ENCODE measurements around the gene LNPEP. TPM values are rescaled to one million over a fixed set of nuclear protein-coding genes. Genes with fewer than 3 reads are reported as not detected.
A peak's percentile ranks its signal among the peaks of the same experiment; 100 is the strongest.

Gene LNPEP
- total RNA-seq, 2 donors from 2014 or later, result 60.4 to 64.7 TPM

GRCh38 chr5:96942078-96942477, 6.2 kb downstream of the LNPEP start:
- Mint-ChIP-seq H3K9me3 (peaks cover 0 to 5% of the 10 kb centered on the region in 2 donors), H3K27ac (peak overlapping the region in 1 of 2 donors; percentile 15), H3K36me3 (peaks cover 6 to 31% of the 10 kb centered on the region in 2 donors)
- peak; percentile 32 to 47 for ATAC-seq
- DNase-seq (ENCODE audit: low spot score in 2 of 2), result no peak

- ATAC-seq (no peak), DNase-seq (ENCODE audit: low spot score in 2 of 2) (no peak)
- peaks cover 0 to 5% of the 10 kb centered on the region in 2 donors for H3K9me3 Mint-ChIP-seq
- H3K36me3 Mint-ChIP-seq, result peaks cover 6 to 31% of the 10 kb centered on the region in 2 donors
- H3K27ac Mint-ChIP-seq, result no peak overlapping the region
Measured at GRCh38 chr5:96942911-96943310, 7.0 kb downstream of the LNPEP start.

- ATAC-seq (no peak), DNase-seq (ENCODE audit: low spot score in 2 of 2) (no peak)
- Mint-ChIP-seq H3K27ac (no peak overlapping the region), H3K9me3 (peaks cover 0 to 5% of the 10 kb centered on the region in 2 donors), H3K36me3 (peaks cover 6 to 36% of the 10 kb centered on the region in 2 donors)
Measured at GRCh38 chr5:96943799-96944198, 7.9 kb downstream of the LNPEP start.

GRCh38 chr5:96945144-96945897, 9.4 kb downstream of the LNPEP start:
- DNase-seq (ENCODE audit: low spot score in 2 of 2), result no peak
- no peak for ATAC-seq
- peaks cover 6 to 50% of the 10 kb centered on the region in 2 donors for H3K36me3 Mint-ChIP-seq
- H3K9me3 Mint-ChIP-seq, result peaks cover 0 to 19% of the 10 kb centered on the region in 2 donors
- no peak overlapping the region for H3K27ac Mint-ChIP-seq

GRCh38 chr5:96946381-96946780, 10.5 kb downstream of the LNPEP start:
- no peak for ATAC-seq
- Mint-ChIP-seq H3K27ac (no peak overlapping the region), H3K36me3 (peaks cover 5 to 50% of the 10 kb centered on the region in 2 donors), H3K9me3 (peaks cover 0 to 19% of the 10 kb centered on the region in 2 donors)
- no peak for DNase-seq (ENCODE audit: low spot score in 2 of 2)

- peak overlapping the region in 1 of 2 donors; percentile 52 for H3K27ac Mint-ChIP-seq
- peaks cover 0 to 14% of the 10 kb centered on the region in 2 donors for H3K9me3 Mint-ChIP-seq
- no peak for DNase-seq (ENCODE audit: low spot score in 2 of 2)
- H3K36me3 Mint-ChIP-seq, result peaks cover 4 to 46% of the 10 kb centered on the region in 2 donors
- ATAC-seq, result no peak
Measured at GRCh38 chr5:96952118-96952750, 16.4 kb downstream of the LNPEP start.

GRCh38 chr5:96952974-96953730, 17.3 kb downstream of the LNPEP start:
- no peak for DNase-seq (ENCODE audit: low spot score in 2 of 2)
- ATAC-seq, result no peak
- H3K27ac Mint-ChIP-seq, result peak overlapping the region; percentile 52 to 56
- peaks cover 0 to 14% of the 10 kb centered on the region in 2 donors for H3K9me3 Mint-ChIP-seq
- peaks cover 5 to 43% of the 10 kb centered on the region in 2 donors for H3K36me3 Mint-ChIP-seq

- Mint-ChIP-seq H3K9me3 (no peaks in the 10 kb centered on the region), H3K27ac (peak overlapping the region; percentile 75), H3K36me3 (peaks cover 5 to 22% of the 10 kb centered on the region in 2 donors)
- no peak for DNase-seq (ENCODE audit: low spot score in 2 of 2)
- ATAC-seq, result peak; percentile 95
Measured at GRCh38 chr5:96957254-96958049, 21.6 kb downstream of the LNPEP start.

- Mint-ChIP-seq H3K36me3 (peaks cover 5 to 27% of the 10 kb centered on the region in 2 donors), H3K27ac (peak overlapping the region in 1 of 2 donors; percentile 80), H3K9me3 (no peaks in the 10 kb centered on the region)
- no peak for DNase-seq (ENCODE audit: low spot score in 2 of 2)
- ATAC-seq, result no peak
Measured at GRCh38 chr5:96958977-96959376, 23.1 kb downstream of the LNPEP start.

GRCh38 chr5:96961053-96961452, 25.2 kb downstream of the LNPEP start:
- ATAC-seq (peak; percentile 40 to 42), DNase-seq (ENCODE audit: low spot score in 2 of 2) (no peak)
- peak overlapping the region; percentile 78 to 94 for H3K27ac Mint-ChIP-seq
- H3K36me3 Mint-ChIP-seq, result peaks cover 5 to 26% of the 10 kb centered on the region in 2 donors
- H3K9me3 Mint-ChIP-seq, result peaks cover 0 to 2% of the 10 kb centered on the region in 2 donors

GRCh38 chr5:96962540-96962991, 26.7 kb downstream of the LNPEP start:
- H3K36me3 Mint-ChIP-seq, result peaks cover 0 to 29% of the 10 kb centered on the region in 2 donors
- peak overlapping the region; percentile 80 to 94 for H3K27ac Mint-ChIP-seq
- DNase-seq (ENCODE audit: low spot score in 2 of 2), result no peak
- ATAC-seq, result peak in 1 of 2 donors; percentile 37
- H3K9me3 Mint-ChIP-seq, result peaks cover 0 to 6% of the 10 kb centered on the region in 2 donors

- Mint-ChIP-seq H3K36me3 (peaks cover 0 to 29% of the 10 kb centered on the region in 2 donors), H3K9me3 (peaks cover 0 to 6% of the 10 kb centered on the region in 2 donors), H3K27ac (peak overlapping the region; percentile 80 to 94)
- ATAC-seq (peak; percentile 66 to 82), DNase-seq (ENCODE audit: low spot score in 2 of 2) (no peak)
Measured at GRCh38 chr5:96963267-96963666, 27.4 kb downstream of the LNPEP start.

- ATAC-seq (no peak), DNase-seq (ENCODE audit: low spot score in 2 of 2) (no peak)
- no peak overlapping the region for H3K27ac Mint-ChIP-seq
- H3K36me3 Mint-ChIP-seq, result peaks cover 0 to 21% of the 10 kb centered on the region in 2 donors
- H3K9me3 Mint-ChIP-seq, result peaks cover 0 to 6% of the 10 kb centered on the region in 2 donors
Measured at GRCh38 chr5:96966801-96967200, 30.9 kb downstream of the LNPEP start.

- no peak overlapping the region for H3K27ac Mint-ChIP-seq
- H3K9me3 Mint-ChIP-seq, result peaks cover 0 to 6% of the 10 kb centered on the region in 2 donors
- ATAC-seq (peak; percentile 55 to 60), DNase-seq (ENCODE audit: low spot score in 2 of 2) (no peak)
- H3K36me3 Mint-ChIP-seq, result peaks cover 0 to 22% of the 10 kb centered on the region in 2 donors
Measured at GRCh38 chr5:96967400-96967799, 31.5 kb downstream of the LNPEP start.

- DNase-seq (ENCODE audit: low spot score in 2 of 2) (no peak), ATAC-seq (peak in 1 of 2 donors; percentile 46)
- peaks cover 0 to 6% of the 10 kb centered on the region in 2 donors for H3K9me3 Mint-ChIP-seq
- peaks cover 0 to 22% of the 10 kb centered on the region in 2 donors for H3K36me3 Mint-ChIP-seq
- no peak overlapping the region for H3K27ac Mint-ChIP-seq
Measured at GRCh38 chr5:96968074-96968473, 32.2 kb downstream of the LNPEP start.

- Mint-ChIP-seq H3K36me3 (peaks cover 0 to 22% of the 10 kb centered on the region in 2 donors), H3K27ac (peak overlapping the region in 1 of 2 donors; percentile 67), H3K9me3 (peaks cover 0 to 6% of the 10 kb centered on the region in 2 donors)
- ATAC-seq (no peak), DNase-seq (ENCODE audit: low spot score in 2 of 2) (no peak)
Measured at GRCh38 chr5:96968614-96969013, 32.7 kb downstream of the LNPEP start.
